HepG2 (cell line): ENCODE measurements around the gene MTHFR. TPM values are rescaled to one million over a fixed set of nuclear protein-coding genes. Genes with fewer than 3 reads are reported as not detected.

Experiments
- ATAC-seq: fragments of 200-7000 bp; cut with Tn5 transposase; 3 replicates; pipeline ENCODE4 v1.9.1; 2020; ENCODE audit warnings: mild to moderate bottlenecking, moderate library complexity
- BruUV-seq: library from RNA; stranded (reverse); fragments of 400-500 nt; replicated peaks from 2 replicates; lab custom pipeline; 2021; lab: Mats Ljungman, UMichigan
- CTCF ChIA-PET: fragments of 300-600 bp; formaldehyde crosslinking; extraction: SDS; loops from one replicate; lab custom pipeline; 2021; ENCODE audit warnings: low total read pairs, inconsistent platforms, low intra/inter-chr PET ratio; lab: Yijun Ruan, JAX
- POLR2A ChIA-PET: fragments of 350-600 bp; sonication (Branson Sonifier 250); formaldehyde crosslinking; loops from one replicate; lab custom pipeline; 2020; ENCODE audit warnings: antibody characterized with exemption, inconsistent platforms; lab: Yijun Ruan, JAX
- DNase-seq: peaks from one replicate; pipeline ENCODE4 v3.0.0-alpha.2; 2015; ENCODE audit warnings: low spot score
- FAIRE-seq: peaks from 3 replicates; lab custom pipeline; 2011; peaks lifted over from hg19 to GRCh38; lab: Jason Lieb, UNC
- H2AFZ ChIP-seq: one replicate; pipeline ENCODE4 v1.6.1; 2011; ENCODE audit warnings: low read length, inconsistent platforms
- H3K27ac ChIP-seq: fragments of 300-600 bp; 3 replicates; pipeline ENCODE4 v1.8.0; 2011; ENCODE audit warnings: mixed run types, mild to moderate bottlenecking, mixed read lengths, low read length, inconsistent platforms; ENCODE audit not compliant: insufficient read depth; ENCODE audit errors: extremely low read length
- H3K27me3 ChIP-seq, 2 experiments: fragments of 200-600 bp in 1 of 2; 2 replicates in 1 of 2; 3 replicates in 1 of 2; pipeline versions ENCODE4 v1.6.0 to v1.8.0; 2011; ENCODE audit warnings: low read length in 2 of 2, mild to moderate bottlenecking in 2 of 2, moderate library complexity in 2 of 2, inconsistent platforms in 1 of 2; ENCODE audit not compliant: insufficient read depth in 2 of 2, control insufficient read depth in 1 of 2
- H3K36me3 ChIP-seq, 2 experiments: fragments of 200-600 bp in 1 of 2; replicated peaks in 1 of 2; 2 replicates in 1 of 2; 3 replicates in 1 of 2; pipeline versions ENCODE4 v1.5.1 to v1.8.0; 2011; ENCODE audit warnings: low read length in 2 of 2, inconsistent platforms in 1 of 2; ENCODE audit not compliant: insufficient read depth in 2 of 2, control insufficient read depth in 1 of 2
- H3K4me1 ChIP-seq: 2 replicates; pipeline ENCODE4 v1.5.1; 2012; ENCODE audit warnings: low read length, inconsistent platforms; ENCODE audit not compliant: insufficient read depth
- H3K4me2 ChIP-seq: 2 replicates; pipeline ENCODE4 v1.6.0; 2011; ENCODE audit warnings: low read depth, low read length, inconsistent platforms
- H3K4me3 ChIP-seq, 3 experiments: fragments of 200-600 bp in 1 of 3; sonication (generic), shearing (Covaris generic) in 1 of 3; replicated peaks in 1 of 3; 2 replicates each; pipeline ENCODE4 v1.5.1; 2011 to 2016; ENCODE audit warnings: low read length in 3 of 3, inconsistent platforms in 2 of 3, low read depth in 2 of 3, mild to moderate bottlenecking in 2 of 3, control low read depth in 1 of 3, mixed read lengths in 1 of 3; ENCODE audit not compliant: insufficient read depth in 1 of 3
- H3K79me2 ChIP-seq: one replicate; pipeline ENCODE4 v1.6.1; 2011; ENCODE audit warnings: low read length, inconsistent platforms; ENCODE audit not compliant: insufficient read depth
- H3K9ac ChIP-seq: 2 replicates; pipeline ENCODE4 v1.6.0; 2011; ENCODE audit warnings: mild to moderate bottlenecking, low read depth, low read length, inconsistent platforms; ENCODE audit not compliant: insufficient read depth
- H3K9me3 ChIP-seq: 2 replicates; pipeline ENCODE4 v1.5.1; 2012; ENCODE audit warnings: mild to moderate bottlenecking, low read length
- H4K20me1 ChIP-seq: 2 replicates; pipeline ENCODE4 v1.6.0; 2011; ENCODE audit warnings: inconsistent platforms, mild to moderate bottlenecking, low read length, moderate library complexity; ENCODE audit not compliant: insufficient read depth
- HOXA3 ChIP-seq: sonication (generic); formaldehyde crosslinking; IDR thresholded peaks from 2 replicates; pipeline ENCODE4 v1.5.0; 2020; ENCODE audit warnings: missing genetic modification reagents
- MATR3 ChIP-seq: sonication (generic); formaldehyde crosslinking; IDR thresholded peaks from 2 replicates; pipeline ENCODE4 v1.4.0; 2020; ENCODE audit warnings: missing genetic modification reagents
- SOX6 ChIP-seq, 2 experiments: fragments of 450-650 bp in 1 of 2; sonication (generic) in 1 of 2; formaldehyde crosslinking in 1 of 2; IDR thresholded peaks; 2 replicates each; pipeline versions ENCODE4 v1.4.0 to v1.6.1; 2017 to 2020; ENCODE audit warnings: antibody characterized with exemption in 1 of 2, mild to moderate bottlenecking in 1 of 2, missing genetic modification reagents in 1 of 2
- SP2 ChIP-seq: sonication (generic); formaldehyde crosslinking; IDR thresholded peaks from 2 replicates; pipeline ENCODE4 v1.5.1; 2020; ENCODE audit warnings: mild to moderate bottlenecking, missing genetic modification reagents
- U2AF1 ChIP-seq: fragments of 200-400 bp; formaldehyde crosslinking; optimal IDR thresholded peaks from 2 replicates; pipeline ENCODE3; 2017; ENCODE audit warnings: mild to moderate bottlenecking, low read depth, low read length
- ZBTB42 ChIP-seq: sonication (generic); formaldehyde crosslinking; IDR thresholded peaks from 2 replicates; pipeline ENCODE4 v1.5.0; 2020; ENCODE audit warnings: mild to moderate bottlenecking, missing genetic modification reagents
- WGBS: methylation state at CpG from one replicate; pipeline ENCODE4 v1.1.6; 2017; ENCODE audit warnings: low lambda C conversion rate; 5-methylcytosine and 5-hydroxymethylcytosine counted together
- in situ Hi-C: cut with HindIII; loops from 2 replicates; pipeline ENCODE4 v1.10.0; 2017; ENCODE audit warnings: low pct_unique_long_range_greater_than_20kb; ENCODE audit not compliant: extremely low pct_ligation_motif_present
- intact Hi-C: fragments of 100-400 bp; cut with micrococcal nuclease; formaldehyde crosslinking; loops from one replicate; pipeline ENCODE4 v1.10.0; 2022; ENCODE audit not compliant: unreplicated experiment
- polyA plus RNA-seq, 8 experiments: library from polyadenylated mRNA; depleted of rRNA in 3 of 8; stranded (reverse) in 7 of 8; unstranded in 1 of 8; fragments of >200 nt; fragmentation: Illumina TruSeq in 4 of 8; extraction: Trizol in 4 of 8; gene quantifications; 2 replicates each; pipeline versions ENCODE4 v1.2.1 to v1.2.3, GENCODE V29; 2011 to 2016; ENCODE audit warnings: low read depth in 4 of 8, missing spikeins in 1 of 8, mixed read lengths in 1 of 8; ENCODE audit not compliant: insufficient read depth in 1 of 8
- total RNA-seq, 5 experiments: library from RNA; depleted of rRNA; stranded (reverse); fragments of >200 nt; fragmentation: Illumina TruSeq; extraction: Trizol; gene quantifications; 2 replicates each; pipeline ENCODE4 v1.2.3, GENCODE V29; 2016; ENCODE audit warnings: low read depth in 1 of 5
- TF ChIP-seq, protein P1 (sequence below): sonication (generic); formaldehyde crosslinking; IDR thresholded peaks from 2 replicates; pipeline ENCODE4 v1.4.0; 2020; ENCODE audit warnings: missing genetic modification reagents, borderline replicate concordance
- TF ChIP-seq, protein P2 (sequence below): sonication (generic); formaldehyde crosslinking; IDR thresholded peaks from 2 replicates; pipeline ENCODE4 v1.8.0; 2022; ENCODE audit warnings: mild to moderate bottlenecking, missing genetic modification reagents; ENCODE audit not compliant: insufficient replicate concordance
- TF ChIP-seq, protein P3 (sequence below): sonication (generic); formaldehyde crosslinking; IDR thresholded peaks from 2 replicates; pipeline ENCODE4 v1.5.0; 2020; ENCODE audit warnings: mild to moderate bottlenecking, missing genetic modification reagents
- TF ChIP-seq, protein P4 (sequence below): sonication (generic); formaldehyde crosslinking; IDR thresholded peaks from 2 replicates; pipeline ENCODE4 v1.4.0; 2020; ENCODE audit warnings: missing genetic modification reagents, borderline replicate concordance

The MTHFR gene
- total and polyA plus RNA-seq, 2 of the 13 experiments (the other 11 are each of a cell fraction or from before 2014, with no cell fraction given), result 3.8 to 8.2 TPM

- peaks cover 5% of the 10 kb centered on the region; the same call in 1 of the 2 replicates for H3K4me1 ChIP-seq
- no peaks in the 10 kb centered on the region for H3K9me3 ChIP-seq
- H3K36me3 ChIP-seq, result no peaks in the 10 kb centered on the region
- ChIA-PET POLR2A (interaction anchor here (1.4 kb wide), 1 partner anchor 32 kb away, joined by 3 read pairs; no protein-coding TSS in a partner anchor), CTCF (no interaction called here)
- peaks cover 13 to 42% of the 10 kb centered on the region in 2 experiments; a peak in 4 of 5 replicates for H3K27me3 ChIP-seq
- ATAC-seq (0 out of 3 replicates have a peak, but pooled peaks have one; percentile 19), DNase-seq (no peak), FAIRE-seq (no peak)
- H3K79me2 ChIP-seq, result no peaks in the 10 kb centered on the region
- intact Hi-C loops, result no loop called here
- no peak overlapping the region for H3K4me3 ChIP-seq
- in situ Hi-C loops, result no loop called here
- H3K27ac ChIP-seq, result no peak overlapping the region
- no peak overlapping the region for H2AFZ ChIP-seq
- no peak overlapping the region for H3K4me2 ChIP-seq
- no peak overlapping the region for H3K9ac ChIP-seq
- BruUV-seq, result no TSS peak
- H4K20me1 ChIP-seq, result no peaks in the 10 kb centered on the region
- 2% methylated on average over 4 of the region's 4 CpGs for WGBS
- TF ChIP-seq U2AF1 (no peak), HOXA3 (no peak), MATR3 (CRISPR knock-in tag) (no peak), SP2 (CRISPR knock-in tag) (no peak), SOX6 (IDR thresholded peaks at IDR 0.05) (no peak), SOX6 (CRISPR knock-in tag; IDR thresholded peaks at IDR 0.05) (no peak), ZBTB42 (CRISPR knock-in tag) (no peak)
- TF ChIP-seq, protein P1, sequence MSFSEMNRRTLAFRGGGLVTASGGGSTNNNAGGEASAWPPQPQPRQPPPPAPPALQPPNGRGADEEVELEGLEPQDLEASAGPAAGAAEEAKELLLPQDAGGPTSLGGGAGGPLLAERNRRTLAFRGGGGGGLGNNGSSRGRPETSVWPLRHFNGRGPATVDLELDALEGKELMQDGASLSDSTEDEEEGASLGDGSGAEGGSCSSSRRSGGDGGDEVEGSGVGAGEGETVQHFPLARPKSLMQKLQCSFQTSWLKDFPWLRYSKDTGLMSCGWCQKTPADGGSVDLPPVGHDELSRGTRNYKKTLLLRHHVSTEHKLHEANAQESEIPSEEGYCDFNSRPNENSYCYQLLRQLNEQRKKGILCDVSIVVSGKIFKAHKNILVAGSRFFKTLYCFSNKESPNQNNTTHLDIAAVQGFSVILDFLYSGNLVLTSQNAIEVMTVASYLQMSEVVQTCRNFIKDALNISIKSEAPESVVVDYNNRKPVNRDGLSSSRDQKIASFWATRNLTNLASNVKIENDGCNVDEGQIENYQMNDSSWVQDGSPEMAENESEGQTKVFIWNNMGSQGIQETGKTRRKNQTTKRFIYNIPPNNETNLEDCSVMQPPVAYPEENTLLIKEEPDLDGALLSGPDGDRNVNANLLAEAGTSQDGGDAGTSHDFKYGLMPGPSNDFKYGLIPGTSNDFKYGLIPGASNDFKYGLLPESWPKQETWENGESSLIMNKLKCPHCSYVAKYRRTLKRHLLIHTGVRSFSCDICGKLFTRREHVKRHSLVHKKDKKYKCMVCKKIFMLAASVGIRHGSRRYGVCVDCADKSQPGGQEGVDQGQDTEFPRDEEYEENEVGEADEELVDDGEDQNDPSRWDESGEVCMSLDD, result no peak
- TF ChIP-seq, protein P2, sequence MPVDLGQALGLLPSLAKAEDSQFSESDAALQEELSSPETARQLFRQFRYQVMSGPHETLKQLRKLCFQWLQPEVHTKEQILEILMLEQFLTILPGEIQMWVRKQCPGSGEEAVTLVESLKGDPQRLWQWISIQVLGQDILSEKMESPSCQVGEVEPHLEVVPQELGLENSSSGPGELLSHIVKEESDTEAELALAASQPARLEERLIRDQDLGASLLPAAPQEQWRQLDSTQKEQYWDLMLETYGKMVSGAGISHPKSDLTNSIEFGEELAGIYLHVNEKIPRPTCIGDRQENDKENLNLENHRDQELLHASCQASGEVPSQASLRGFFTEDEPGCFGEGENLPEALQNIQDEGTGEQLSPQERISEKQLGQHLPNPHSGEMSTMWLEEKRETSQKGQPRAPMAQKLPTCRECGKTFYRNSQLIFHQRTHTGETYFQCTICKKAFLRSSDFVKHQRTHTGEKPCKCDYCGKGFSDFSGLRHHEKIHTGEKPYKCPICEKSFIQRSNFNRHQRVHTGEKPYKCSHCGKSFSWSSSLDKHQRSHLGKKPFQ, result no peak
- TF ChIP-seq, protein P3, sequence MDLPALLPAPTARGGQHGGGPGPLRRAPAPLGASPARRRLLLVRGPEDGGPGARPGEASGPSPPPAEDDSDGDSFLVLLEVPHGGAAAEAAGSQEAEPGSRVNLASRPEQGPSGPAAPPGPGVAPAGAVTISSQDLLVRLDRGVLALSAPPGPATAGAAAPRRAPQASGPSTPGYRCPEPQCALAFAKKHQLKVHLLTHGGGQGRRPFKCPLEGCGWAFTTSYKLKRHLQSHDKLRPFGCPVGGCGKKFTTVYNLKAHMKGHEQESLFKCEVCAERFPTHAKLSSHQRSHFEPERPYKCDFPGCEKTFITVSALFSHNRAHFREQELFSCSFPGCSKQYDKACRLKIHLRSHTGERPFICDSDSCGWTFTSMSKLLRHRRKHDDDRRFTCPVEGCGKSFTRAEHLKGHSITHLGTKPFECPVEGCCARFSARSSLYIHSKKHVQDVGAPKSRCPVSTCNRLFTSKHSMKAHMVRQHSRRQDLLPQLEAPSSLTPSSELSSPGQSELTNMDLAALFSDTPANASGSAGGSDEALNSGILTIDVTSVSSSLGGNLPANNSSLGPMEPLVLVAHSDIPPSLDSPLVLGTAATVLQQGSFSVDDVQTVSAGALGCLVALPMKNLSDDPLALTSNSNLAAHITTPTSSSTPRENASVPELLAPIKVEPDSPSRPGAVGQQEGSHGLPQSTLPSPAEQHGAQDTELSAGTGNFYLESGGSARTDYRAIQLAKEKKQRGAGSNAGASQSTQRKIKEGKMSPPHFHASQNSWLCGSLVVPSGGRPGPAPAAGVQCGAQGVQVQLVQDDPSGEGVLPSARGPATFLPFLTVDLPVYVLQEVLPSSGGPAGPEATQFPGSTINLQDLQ (CRISPR knock-in tag), result no peak
- TF ChIP-seq, protein P4, sequence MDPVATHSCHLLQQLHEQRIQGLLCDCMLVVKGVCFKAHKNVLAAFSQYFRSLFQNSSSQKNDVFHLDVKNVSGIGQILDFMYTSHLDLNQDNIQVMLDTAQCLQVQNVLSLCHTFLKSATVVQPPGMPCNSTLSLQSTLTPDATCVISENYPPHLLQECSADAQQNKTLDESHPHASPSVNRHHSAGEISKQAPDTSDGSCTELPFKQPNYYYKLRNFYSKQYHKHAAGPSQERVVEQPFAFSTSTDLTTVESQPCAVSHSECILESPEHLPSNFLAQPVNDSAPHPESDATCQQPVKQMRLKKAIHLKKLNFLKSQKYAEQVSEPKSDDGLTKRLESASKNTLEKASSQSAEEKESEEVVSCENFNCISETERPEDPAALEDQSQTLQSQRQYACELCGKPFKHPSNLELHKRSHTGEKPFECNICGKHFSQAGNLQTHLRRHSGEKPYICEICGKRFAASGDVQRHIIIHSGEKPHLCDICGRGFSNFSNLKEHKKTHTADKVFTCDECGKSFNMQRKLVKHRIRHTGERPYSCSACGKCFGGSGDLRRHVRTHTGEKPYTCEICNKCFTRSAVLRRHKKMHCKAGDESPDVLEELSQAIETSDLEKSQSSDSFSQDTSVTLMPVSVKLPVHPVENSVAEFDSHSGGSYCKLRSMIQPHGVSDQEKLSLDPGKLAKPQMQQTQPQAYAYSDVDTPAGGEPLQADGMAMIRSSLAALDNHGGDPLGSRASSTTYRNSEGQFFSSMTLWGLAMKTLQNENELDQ (CRISPR knock-in tag), result no peak
Observed at GRCh38 chr1:11768821-11769220, 36.9 kb downstream of the MTHFR start.
